Measurements from ENCODE around the gene DIP2C.

DIP2C gene

GRCh38 chr10:498760-499435 lies 190.6 kb downstream of the DIP2C start:
- DNase-seq (ENCODE audit: low read depth in 2 of 2), result no peak

GRCh38 chr10:497898-498451 lies 191.5 kb downstream of the DIP2C start:
- no peak for DNase-seq (ENCODE audit: low read depth in 2 of 2)

- no peak for DNase-seq (ENCODE audit: low read depth in 2 of 2)
Measured at GRCh38 chr10:497289-497688, 192.2 kb downstream of the DIP2C start.

- no peak for DNase-seq (ENCODE audit: low read depth in 2 of 2)
Measured at GRCh38 chr10:494556-494955, 194.9 kb downstream of the DIP2C start.

GRCh38 chr10:494149-494542 lies 195.3 kb downstream of the DIP2C start:
- no peak for DNase-seq (ENCODE audit: low read depth in 2 of 2)

GRCh38 chr10:493391-494148 lies 195.9 kb downstream of the DIP2C start:
- DNase-seq (ENCODE audit: low read depth in 2 of 2), result no peak

- DNase-seq (ENCODE audit: low read depth in 2 of 2), result no peak
Measured at GRCh38 chr10:492836-493235, 196.6 kb downstream of the DIP2C start.

GRCh38 chr10:491667-492424 lies 197.6 kb downstream of the DIP2C start:
- DNase-seq (ENCODE audit: low read depth in 2 of 2), result no peak

- DNase-seq (ENCODE audit: low read depth in 2 of 2), result no peak
Measured at GRCh38 chr10:490891-491571, 198.4 kb downstream of the DIP2C start.

GRCh38 chr10:490256-490655 lies 199.2 kb downstream of the DIP2C start:
- no peak for DNase-seq (ENCODE audit: low read depth in 2 of 2)

GRCh38 chr10:489330-489729 lies 200.1 kb downstream of the DIP2C start:
- DNase-seq (ENCODE audit: low read depth in 2 of 2), result no peak

GRCh38 chr10:488933-489215 lies 200.6 kb downstream of the DIP2C start:
- no peak for DNase-seq (ENCODE audit: low read depth in 2 of 2)

GRCh38 chr10:488081-488932 lies 201.2 kb downstream of the DIP2C start:
- DNase-seq (ENCODE audit: low read depth in 2 of 2), result no peak

- no peak for DNase-seq (ENCODE audit: low read depth in 2 of 2)
Measured at GRCh38 chr10:486666-487322, 202.7 kb downstream of the DIP2C start.

GRCh38 chr10:486206-486605 lies 203.3 kb downstream of the DIP2C start:
- no peak for DNase-seq (ENCODE audit: low read depth in 2 of 2)

GRCh38 chr10:485776-486175 lies 203.7 kb downstream of the DIP2C start:
- no peak for DNase-seq (ENCODE audit: low read depth in 2 of 2)

- no peak for DNase-seq (ENCODE audit: low read depth in 2 of 2)
Measured at GRCh38 chr10:484925-485661, 204.4 kb downstream of the DIP2C start.

GRCh38 chr10:484441-484924 lies 205.0 kb downstream of the DIP2C start:
- DNase-seq (ENCODE audit: low read depth in 2 of 2), result no peak

- DNase-seq (ENCODE audit: low read depth in 2 of 2), result no peak
Measured at GRCh38 chr10:483261-483660, 206.2 kb downstream of the DIP2C start.

- DNase-seq (ENCODE audit: low read depth in 2 of 2), result no peak
Measured at GRCh38 chr10:482848-483247, 206.6 kb downstream of the DIP2C start.

All from stimulated activated CD4-positive, alpha-beta T cell treated with anti-CD3 and anti-CD28 coated beads, Interleukin-4, amount 100 ng/mL, for 48 hours (primary cell).